Measurements from ENCODE around the gene PTCH1.

PTCH1 gene

DNA sequence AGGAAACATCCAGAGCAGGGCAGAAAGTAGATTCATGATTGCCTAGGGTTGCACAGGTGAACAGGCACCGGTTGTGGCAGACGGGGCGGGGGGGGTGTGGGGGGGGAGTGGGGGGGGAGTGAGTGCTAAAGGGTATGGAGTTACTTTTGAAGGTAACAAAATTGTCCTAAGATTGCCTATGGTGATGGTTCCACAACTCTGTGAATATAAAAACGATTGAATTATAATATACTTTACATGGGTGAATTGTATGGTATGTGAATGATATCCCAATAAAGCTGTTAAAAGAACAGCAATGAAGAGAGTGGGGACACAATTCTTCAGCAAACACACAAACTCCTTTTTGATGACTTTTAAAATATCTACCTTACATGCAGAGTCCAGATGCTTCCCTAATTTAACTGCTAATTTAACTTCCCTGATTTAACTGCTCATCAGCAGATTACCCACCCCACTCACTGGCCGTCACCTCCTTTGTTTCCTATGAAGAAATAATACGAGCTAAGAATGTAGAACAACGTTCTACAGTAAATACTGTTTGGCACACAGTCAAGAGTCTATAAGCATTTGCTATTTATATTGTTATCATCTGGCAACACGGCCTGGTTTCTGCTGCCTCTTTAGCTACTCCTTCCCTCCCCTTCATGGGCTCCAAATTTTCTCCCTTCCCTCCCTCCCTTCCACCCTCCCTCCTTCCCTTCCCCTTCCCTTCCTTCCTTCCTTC, 83.5 kb downstream of the PTCH1 start:
- no peak overlapping the region for H3K4me3 ChIP-seq (replicated peaks; ENCODE audit: low read depth, low read length)
- DNase-seq (ENCODE audit: extremely low read depth, insufficient read length), result no peak

GRCh38 chr9:95431286-95431685, 85.5 kb downstream of the PTCH1 start:
- H3K4me3 ChIP-seq (replicated peaks; ENCODE audit: low read depth, low read length), result no peak overlapping the region
- no peak for TF ChIP-seq CTCF (IDR thresholded peaks at IDR 0.05; ENCODE audit: insufficient read depth, low read length, poor library complexity, severe bottlenecking)
- H3K27me3 ChIP-seq (replicated peaks; ENCODE audit: control insufficient read depth, insufficient read depth, low read length), result no peaks in the 10 kb centered on the region
- no peak for DNase-seq (ENCODE audit: extremely low read depth, insufficient read length)
- H3K36me3 ChIP-seq (ENCODE audit: control insufficient read depth, insufficient read depth, low read length), result no peaks in the 10 kb centered on the region

More for the DNA sequence above, 83.5 kb downstream of the PTCH1 start:
- H3K36me3 ChIP-seq (ENCODE audit: control insufficient read depth, insufficient read depth, low read length), result no peaks in the 10 kb centered on the region
- TF ChIP-seq CTCF (IDR thresholded peaks at IDR 0.05; ENCODE audit: insufficient read depth, low read length, poor library complexity, severe bottlenecking), result no peak
- no peaks in the 10 kb centered on the region for H3K27me3 ChIP-seq (replicated peaks; ENCODE audit: control insufficient read depth, insufficient read depth, low read length)

- H3K4me3 ChIP-seq (replicated peaks; ENCODE audit: low read depth, low read length), result no peak overlapping the region
- no peak for DNase-seq (ENCODE audit: extremely low read depth, insufficient read length)
- no peaks in the 10 kb centered on the region for H3K27me3 ChIP-seq (replicated peaks; ENCODE audit: control insufficient read depth, insufficient read depth, low read length)
- H3K36me3 ChIP-seq (ENCODE audit: control insufficient read depth, insufficient read depth, low read length), result no peaks in the 10 kb centered on the region
- TF ChIP-seq CTCF (IDR thresholded peaks at IDR 0.05; ENCODE audit: insufficient read depth, low read length, poor library complexity, severe bottlenecking), result no peak
Measured at GRCh38 chr9:95429948-95430620, 86.7 kb downstream of the PTCH1 start.

- H3K4me3 ChIP-seq (replicated peaks; ENCODE audit: low read depth, low read length), result no peak overlapping the region
- DNase-seq (ENCODE audit: extremely low read depth, insufficient read length), result no peak
- no peaks in the 10 kb centered on the region for H3K36me3 ChIP-seq (ENCODE audit: control insufficient read depth, insufficient read depth, low read length)
- H3K27me3 ChIP-seq (replicated peaks; ENCODE audit: control insufficient read depth, insufficient read depth, low read length), result no peaks in the 10 kb centered on the region
- no peak for TF ChIP-seq CTCF (IDR thresholded peaks at IDR 0.05; ENCODE audit: insufficient read depth, low read length, poor library complexity, severe bottlenecking)
Measured at GRCh38 chr9:95429096-95429495, 87.7 kb downstream of the PTCH1 start.

DNA sequence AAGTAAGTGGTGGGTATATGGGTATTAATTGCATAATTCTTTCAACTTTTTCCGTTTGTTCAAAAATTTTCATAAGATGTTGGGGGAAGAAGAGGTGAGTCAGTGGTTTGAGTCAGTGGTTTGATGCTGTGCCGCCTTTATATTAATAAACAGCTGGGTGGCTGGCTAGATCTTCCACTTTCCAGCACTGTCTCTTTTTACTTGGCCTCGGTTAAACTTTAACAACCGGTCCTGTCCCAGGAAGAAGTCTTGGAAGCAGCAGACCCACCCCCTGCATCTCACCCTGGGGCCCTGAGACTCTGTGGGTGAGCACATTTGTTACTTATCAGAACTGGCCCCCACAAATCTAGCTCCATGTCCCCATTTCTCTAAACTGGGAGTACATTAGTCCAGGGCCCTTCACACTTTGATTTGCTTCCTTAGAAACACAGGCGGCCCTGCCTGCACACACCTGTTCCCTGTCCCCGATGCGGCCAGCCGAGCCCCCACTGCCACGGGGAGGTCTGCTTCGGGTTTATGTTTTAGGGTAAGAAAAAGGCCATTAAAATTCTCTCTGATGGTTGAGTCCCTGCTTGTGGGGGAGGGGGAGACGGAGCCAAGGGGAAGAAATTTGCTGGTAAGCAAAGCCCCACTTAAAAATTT, 90.7 kb downstream of the PTCH1 start:
- Histone ChIP-seq H3K27me3 (replicated peaks; ENCODE audit: control insufficient read depth, insufficient read depth, low read length) (no peaks in the 10 kb centered on the region), H3K4me3 (replicated peaks; ENCODE audit: low read depth, low read length) (peak overlapping the region; percentile 63), H3K36me3 (ENCODE audit: control insufficient read depth, insufficient read depth, low read length) (no peaks in the 10 kb centered on the region)
- TF ChIP-seq CTCF (IDR thresholded peaks at IDR 0.05; ENCODE audit: insufficient read depth, low read length, poor library complexity, severe bottlenecking), result no peak
- no peak for DNase-seq (ENCODE audit: extremely low read depth, insufficient read length)
